ENCODE measurements around the gene THEMIS.

DNA sequence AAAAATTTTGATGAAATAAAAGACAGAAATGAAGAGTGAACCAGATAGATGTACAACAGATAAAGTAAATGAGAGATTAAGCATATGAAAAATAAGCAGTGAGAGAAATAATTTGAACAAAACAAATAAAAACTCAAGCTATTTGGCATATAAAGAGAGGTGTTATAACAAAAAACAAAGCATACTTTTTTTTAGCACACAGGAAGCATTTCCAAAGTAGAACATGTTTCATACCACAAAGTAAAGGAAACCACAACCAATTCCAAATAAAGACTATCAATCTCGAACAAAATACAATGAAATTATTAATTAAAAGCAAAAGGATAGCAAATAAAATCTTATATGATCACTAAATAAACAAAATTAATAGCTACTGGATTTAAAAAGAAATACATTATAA, 6.8 kb downstream of the THEMIS start:
- no peak for TF ChIP-seq POLR2AphosphoS2 (IDR thresholded peaks at IDR 0.05; ENCODE audit: low read depth, low read length)
- no peak for TF ChIP-seq IKZF2 (IDR thresholded peaks at IDR 0.05)
- TF ChIP-seq POLR2A (IDR thresholded peaks at IDR 0.05; ENCODE audit: low read depth, low read length), result no peak

All from GM12878 (cell line).